AG04450 (cell line): ENCODE results near the gene ORM1. TPM values are rescaled to one million over a fixed set of nuclear protein-coding genes. Genes with fewer than 3 reads are reported as not detected.

Experiments
- CTCF ChIA-PET: fragments of 300-600, 350-600 bp; formaldehyde crosslinking; extraction: SDS; loops from one replicate; lab custom pipeline; 2022; ENCODE audit warnings: antibody characterized with exemption, inconsistent platforms; lab: Charles Lee
- POLR2A ChIA-PET: fragments of 350-600 bp; formaldehyde crosslinking; extraction: SDS; loops from one replicate; lab custom pipeline; 2021; ENCODE audit warnings: antibody characterized with exemption, inconsistent platforms; lab: Yijun Ruan, JAX
- DNase-seq: peaks from one replicate; pipeline ENCODE4 v3.0.0-alpha.2; 2011; ENCODE audit warnings: low read depth, low spot score
- H3K27ac ChIP-seq: one replicate; pipeline ENCODE4 v1.5.1; 2012; ENCODE audit warnings: low read depth, low read length, control low read depth
- H3K27me3 ChIP-seq: one replicate; pipeline ENCODE4 v1.6.0; 2012; ENCODE audit warnings: low read length; ENCODE audit not compliant: control insufficient read depth, insufficient read depth
- H3K4me3 ChIP-seq: 2 replicates; pipeline ENCODE4 v1.5.1; 2011; ENCODE audit warnings: mild to moderate bottlenecking, low read depth, low read length, control low read depth
- H3K9me3 ChIP-seq: 2 replicates; pipeline ENCODE4 v1.5.1; 2012; ENCODE audit warnings: low read length; ENCODE audit not compliant: control insufficient read depth, insufficient read depth
- polyA plus RNA-seq: library from polyadenylated mRNA; depleted of rRNA; stranded (reverse); fragments of >200 nt; gene quantifications from 2 replicates; pipeline ENCODE4 v1.2.3, GENCODE V29; 2011
- TF ChIP-seq, protein P1 (sequence below): IDR thresholded peaks from 2 replicates; pipeline ENCODE4 v1.5.1; 2011; ENCODE audit warnings: low read depth, low read length, control low read depth, inconsistent platforms

The ORM1 gene
- polyA plus RNA-seq, 1 experiment, result 0.17 TPM

DNA sequence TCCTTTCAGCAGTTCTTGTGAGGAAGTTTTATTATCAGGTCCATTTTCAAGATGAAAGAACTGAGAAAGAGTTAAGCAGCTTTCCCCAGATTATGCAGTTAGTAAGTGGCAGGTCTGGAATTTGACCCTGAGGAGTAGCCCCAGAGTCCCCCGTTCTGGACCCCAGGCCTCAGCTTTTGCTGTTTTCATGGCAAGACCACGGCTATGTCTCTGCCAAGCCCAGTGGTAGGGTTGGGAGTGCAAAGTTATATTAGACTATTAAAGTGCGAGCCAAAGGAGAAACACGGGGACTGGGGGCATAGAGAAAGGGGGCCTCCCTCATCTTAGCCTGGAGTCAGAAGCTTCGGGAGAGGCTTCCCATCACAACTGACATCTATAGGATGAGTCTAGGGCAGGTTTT is 19.3 kb upstream of the ORM1 start:
- TF ChIP-seq, protein P1, sequence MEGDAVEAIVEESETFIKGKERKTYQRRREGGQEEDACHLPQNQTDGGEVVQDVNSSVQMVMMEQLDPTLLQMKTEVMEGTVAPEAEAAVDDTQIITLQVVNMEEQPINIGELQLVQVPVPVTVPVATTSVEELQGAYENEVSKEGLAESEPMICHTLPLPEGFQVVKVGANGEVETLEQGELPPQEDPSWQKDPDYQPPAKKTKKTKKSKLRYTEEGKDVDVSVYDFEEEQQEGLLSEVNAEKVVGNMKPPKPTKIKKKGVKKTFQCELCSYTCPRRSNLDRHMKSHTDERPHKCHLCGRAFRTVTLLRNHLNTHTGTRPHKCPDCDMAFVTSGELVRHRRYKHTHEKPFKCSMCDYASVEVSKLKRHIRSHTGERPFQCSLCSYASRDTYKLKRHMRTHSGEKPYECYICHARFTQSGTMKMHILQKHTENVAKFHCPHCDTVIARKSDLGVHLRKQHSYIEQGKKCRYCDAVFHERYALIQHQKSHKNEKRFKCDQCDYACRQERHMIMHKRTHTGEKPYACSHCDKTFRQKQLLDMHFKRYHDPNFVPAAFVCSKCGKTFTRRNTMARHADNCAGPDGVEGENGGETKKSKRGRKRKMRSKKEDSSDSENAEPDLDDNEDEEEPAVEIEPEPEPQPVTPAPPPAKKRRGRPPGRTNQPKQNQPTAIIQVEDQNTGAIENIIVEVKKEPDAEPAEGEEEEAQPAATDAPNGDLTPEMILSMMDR, result no peak
- ChIA-PET POLR2A (interaction anchor here (0.6 kb wide), 1 partner anchor 18 kb away, joined by 4 read pairs; no protein-coding TSS in a partner anchor), CTCF (interaction anchor here (0.6 to 1.3 kb wide), 2 partner anchors 12 to 70 kb away, joined by 3 read pairs; no protein-coding TSS in a partner anchor)
- H3K27ac ChIP-seq, result no peak overlapping the region
- H3K9me3 ChIP-seq, result no peaks in the 10 kb centered on the region
- H3K4me3 ChIP-seq, result no peak overlapping the region
- no peak for DNase-seq
- no peaks in the 10 kb centered on the region for H3K27me3 ChIP-seq

DNA sequence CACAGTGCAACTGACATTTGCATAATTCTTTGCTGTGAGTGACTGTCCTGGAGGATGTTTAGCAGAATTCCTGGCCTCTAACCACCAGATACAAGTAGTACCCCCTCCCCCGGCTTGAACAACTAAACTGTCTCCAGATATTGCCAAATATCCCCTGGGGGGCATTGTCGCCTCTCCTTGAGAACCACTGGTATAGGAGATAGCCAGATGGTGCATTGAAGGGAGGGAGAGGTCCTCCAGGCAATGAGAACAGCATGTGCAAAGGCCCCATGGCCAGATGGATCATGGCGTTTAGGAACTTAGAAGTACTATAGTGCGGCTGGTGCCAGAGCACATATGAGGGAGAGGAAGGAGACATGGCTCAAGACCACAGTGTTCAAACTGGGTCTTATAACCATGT is 18.9 kb upstream of the ORM1 start:
- Histone ChIP-seq H3K9me3 (no peaks in the 10 kb centered on the region), H3K4me3 (no peak overlapping the region), H3K27ac (no peak overlapping the region), H3K27me3 (no peaks in the 10 kb centered on the region)
- CTCF ChIA-PET, result no interaction called here
- POLR2A ChIA-PET, result interaction anchor here (0.6 kb wide), 2 partner anchors 19 to 22 kb away, joined by 3 to 4 read pairs; no protein-coding TSS in a partner anchor
- TF ChIP-seq, protein P1, result no peak
- DNase-seq, result no peak

DNA sequence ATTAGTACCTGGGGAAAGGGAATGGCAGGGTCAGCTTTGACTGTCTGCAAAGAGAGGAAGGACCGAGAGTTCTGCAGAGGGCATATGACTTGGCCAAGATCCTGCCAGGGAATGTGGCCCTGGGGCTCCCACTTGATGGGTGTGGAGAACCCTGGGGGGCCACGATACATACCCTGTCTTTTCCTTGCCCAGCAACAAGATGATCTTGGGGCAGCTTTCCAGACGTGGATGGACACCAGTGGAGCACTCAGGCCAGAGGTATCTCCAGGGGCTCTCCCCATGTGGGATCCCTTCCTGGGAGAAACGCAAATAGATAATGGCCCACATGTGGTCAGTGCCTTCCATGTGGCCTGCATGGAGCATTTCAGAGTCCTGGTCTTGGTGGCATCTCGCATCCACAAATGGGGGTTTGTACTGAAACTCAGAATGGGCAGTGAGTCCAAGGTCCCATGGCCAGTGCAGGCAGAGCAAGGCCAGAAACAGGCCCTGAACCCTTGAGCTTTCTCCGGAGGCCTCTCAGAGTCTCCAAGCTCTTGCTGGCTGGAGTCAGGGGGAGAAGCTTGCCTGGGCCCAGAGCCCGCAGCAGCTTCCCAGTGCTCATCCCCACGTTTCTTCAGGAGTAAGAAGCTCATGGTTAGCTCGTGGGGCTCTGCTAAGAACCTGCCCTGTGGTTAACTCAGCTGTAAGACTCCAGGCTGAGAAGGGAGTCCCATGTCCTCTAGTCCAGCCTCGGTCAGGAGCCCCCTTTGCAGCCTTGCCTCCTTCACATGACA is 18.3 kb upstream of the ORM1 start:
- CTCF ChIA-PET, result interaction anchor here (0.6 to 1.3 kb wide), 4 partner anchors 9 to 527 kb away, joined by 3 to 4 read pairs (median 4); partner anchors contain the start of gene COL27A1
- Histone ChIP-seq H3K27me3 (no peaks in the 10 kb centered on the region), H3K9me3 (no peaks in the 10 kb centered on the region), H3K4me3 (no peak overlapping the region), H3K27ac (no peak overlapping the region)
- no peak for DNase-seq
- TF ChIP-seq, protein P1, result no peak
- POLR2A ChIA-PET, result interaction anchor here (0.6 kb wide), 2 partner anchors 19 to 22 kb away, joined by 3 to 4 read pairs; no protein-coding TSS in a partner anchor

DNA sequence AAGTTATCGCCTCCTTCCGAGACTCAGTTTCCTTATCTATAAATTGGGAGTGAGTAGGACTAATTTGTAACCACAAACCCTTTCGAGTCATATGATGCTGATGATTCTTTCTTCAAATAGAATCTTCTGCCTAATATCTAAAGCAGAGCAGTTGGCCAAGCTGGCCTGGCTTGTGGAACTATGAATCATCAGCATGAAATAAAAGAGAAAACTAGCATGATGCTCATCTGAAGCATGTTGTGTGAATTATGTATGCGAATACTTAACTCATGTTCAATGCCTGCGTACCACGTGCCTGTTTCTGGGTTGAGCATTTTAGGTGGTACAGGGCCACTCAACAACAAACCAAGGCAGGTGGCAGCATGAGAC is 15.0 kb upstream of the ORM1 start:
- H3K27ac ChIP-seq, result peak overlapping the region; percentile 11
- no peaks in the 10 kb centered on the region for H3K27me3 ChIP-seq
- no peak for DNase-seq
- ChIA-PET POLR2A (no interaction called here), CTCF (interaction anchor here (1.3 to 1.4 kb wide), 2 partner anchors 153 to 200 kb away, joined by 3 to 6 read pairs; no protein-coding TSS in a partner anchor)
- H3K9me3 ChIP-seq, result no peaks in the 10 kb centered on the region
- H3K4me3 ChIP-seq, result no peak overlapping the region
- TF ChIP-seq, protein P1, result no peak
